H7 (cell line): ENCODE results near the gene BATF2. TPM values are rescaled to one million over a fixed set of nuclear protein-coding genes. Genes with fewer than 3 reads are reported as not detected.

Source experiments
- DNase-seq: peaks from one replicate; pipeline ENCODE4 v3.0.0; 2012
- H3K27me3 ChIP-seq: 2 replicates; pipeline ENCODE4 v1.6.0; 2011; ENCODE audit warnings: mild to moderate bottlenecking, low read length; ENCODE audit not compliant: control insufficient read depth, insufficient read depth
- H3K36me3 ChIP-seq: replicated peaks from 2 replicates; pipeline ENCODE4 v1.5.1; 2011; ENCODE audit warnings: low read length; ENCODE audit not compliant: control insufficient read depth, insufficient read depth
- H3K4me3 ChIP-seq: 2 replicates; pipeline ENCODE4 v1.5.1; 2011; ENCODE audit warnings: low read depth, mild to moderate bottlenecking, control low read depth, low read length, moderate library complexity; ENCODE audit not compliant: insufficient read depth
- total RNA-seq: library from RNA; depleted of rRNA; stranded (reverse); fragments of >200 nt; shearing (Covaris generic); gene quantifications from 2 replicates; pipeline ENCODE4 v1.2.3, GENCODE V29; 2014; rRNA removed

The BATF2 gene
- total RNA-seq, 1 experiment from 2014 or later, result not detected

- H3K4me3 ChIP-seq, result no peak overlapping the region
- no peaks in the 10 kb centered on the region for H3K27me3 ChIP-seq
- DNase-seq, result no peak
- H3K36me3 ChIP-seq, result no peaks in the 10 kb centered on the region
These were observed 33.6 kb downstream of the BATF2 start for GRCh38 chr11:64963072-64963631.

GRCh38 chr11:64960719-64961118 is 36.1 kb downstream of the BATF2 start:
- Histone ChIP-seq H3K4me3 (no peak overlapping the region), H3K36me3 (no peaks in the 10 kb centered on the region), H3K27me3 (no peaks in the 10 kb centered on the region)
- no peak for DNase-seq

- H3K4me3 ChIP-seq, result no peak overlapping the region
- DNase-seq, result no peak
- H3K27me3 ChIP-seq, result no peaks in the 10 kb centered on the region; the same call in 1 of the 2 replicates
- no peaks in the 10 kb centered on the region for H3K36me3 ChIP-seq
These were observed 37.3 kb downstream of the BATF2 start for GRCh38 chr11:64959498-64959897.

- no peak overlapping the region for H3K4me3 ChIP-seq
- H3K27me3 ChIP-seq, result no peaks in the 10 kb centered on the region; the same call in 1 of the 2 replicates
- no peak for DNase-seq
- H3K36me3 ChIP-seq, result no peaks in the 10 kb centered on the region
These were observed 42.6 kb downstream of the BATF2 start for GRCh38 chr11:64954201-64954600.

- H3K36me3 ChIP-seq, result no peaks in the 10 kb centered on the region
- no peak for DNase-seq
- H3K4me3 ChIP-seq, result no peak overlapping the region
- H3K27me3 ChIP-seq, result no peaks in the 10 kb centered on the region; the same call in 1 of the 2 replicates
These were observed 45.2 kb downstream of the BATF2 start for GRCh38 chr11:64951529-64951928.

GRCh38 chr11:64947208-64947814 is 49.5 kb downstream of the BATF2 start:
- DNase-seq, result no peak
- Histone ChIP-seq H3K27me3 (no peaks in the 10 kb centered on the region), H3K4me3 (no peak overlapping the region), H3K36me3 (no peaks in the 10 kb centered on the region)

Other genes starting within 250 kb of the BATF2 start
- gene PYGM, start 237.0 kb downstream of the BATF2 start, total RNA-seq, result 2.9 and 6.4 TPM in 2 replicates
- gene SF1, start 218.4 kb downstream of the BATF2 start, total RNA-seq, result 66.5 and 80.0 TPM in 2 replicates
- gene MAP4K2, start 193.8 kb downstream of the BATF2 start, total RNA-seq, result 24.5 and 29.7 TPM in 2 replicates
- gene MEN1, start 186.4 kb downstream of the BATF2 start, total RNA-seq, result 31.7 and 40.0 TPM in 2 replicates
- gene CDC42BPG, start 152.3 kb downstream of the BATF2 start, total RNA-seq, result 2.3 and 2.6 TPM in 2 replicates
- gene EHD1, start 118.3 kb downstream of the BATF2 start, total RNA-seq, result 23.7 and 30.2 TPM in 2 replicates
- 19.3 and 22.5 TPM in 2 replicates for gene ATG2A, start 79.8 kb downstream of the BATF2 start, total RNA-seq
- gene PPP2R5B, start 72.3 kb downstream of the BATF2 start, total RNA-seq, result 5.0 and 6.0 TPM in 2 replicates
- gene GPHA2, start 61.1 kb downstream of the BATF2 start, total RNA-seq, result 2.4 TPM in 1 of 2 replicates, not detected in the other
- gene MAJIN, start 24.9 kb downstream of the BATF2 start, total RNA-seq, result 0.97 and 1.1 TPM in 2 replicates
- 219 and 221 TPM in 2 replicates for gene ARL2, start 17.2 kb upstream of the BATF2 start, total RNA-seq
- 11.8 and 12.7 TPM in 2 replicates for gene SNX15, start 30.5 kb upstream of the BATF2 start, total RNA-seq
- gene SAC3D1, start 44.2 kb upstream of the BATF2 start, total RNA-seq, result 15.4 TPM in 2 replicates
- 1.4 and 2.4 TPM in 2 replicates for gene NAALADL1, start 61.6 kb upstream of the BATF2 start, total RNA-seq
- gene CDCA5, start 87.1 kb upstream of the BATF2 start, total RNA-seq, result 83.8 and 88.7 TPM in 2 replicates
- gene ZFPL1, start 87.3 kb upstream of the BATF2 start, total RNA-seq, result 53.8 and 55.3 TPM in 2 replicates
- gene VPS51, start 99.2 kb upstream of the BATF2 start, total RNA-seq, result 162 and 186 TPM in 2 replicates
- gene TM7SF2, start 114.9 kb upstream of the BATF2 start, total RNA-seq, result 31.9 and 45.2 TPM in 2 replicates
- 14.1 and 22.5 TPM in 2 replicates for gene ZNHIT2, start 120.7 kb upstream of the BATF2 start, total RNA-seq
- 779 and 1,014 TPM in 2 replicates for gene FAU, start 125.2 kb upstream of the BATF2 start, total RNA-seq
- 89.9 and 93.3 TPM in 2 replicates for gene MRPL49, start 125.3 kb upstream of the BATF2 start, total RNA-seq
- 11.5 and 21.9 TPM in 2 replicates for gene SYVN1, start 137.5 kb upstream of the BATF2 start, total RNA-seq
- gene SPDYC, start 173.3 kb upstream of the BATF2 start, total RNA-seq, result 2.0 and 2.3 TPM in 2 replicates
- 160 and 165 TPM in 2 replicates for gene CAPN1, start 185.0 kb upstream of the BATF2 start, total RNA-seq